ENCODE results near the gene RAB18. TPM values are rescaled to one million over a fixed set of nuclear protein-coding genes. Genes with fewer than 3 reads are reported as not detected.

The RAB18 gene
- total and polyA plus RNA-seq, 9 of the 15 experiments (the other 6 are each of a cell fraction or from before 2014, with no cell fraction given): 10.5 to 46.3 (median 32.5) TPM

DNA sequence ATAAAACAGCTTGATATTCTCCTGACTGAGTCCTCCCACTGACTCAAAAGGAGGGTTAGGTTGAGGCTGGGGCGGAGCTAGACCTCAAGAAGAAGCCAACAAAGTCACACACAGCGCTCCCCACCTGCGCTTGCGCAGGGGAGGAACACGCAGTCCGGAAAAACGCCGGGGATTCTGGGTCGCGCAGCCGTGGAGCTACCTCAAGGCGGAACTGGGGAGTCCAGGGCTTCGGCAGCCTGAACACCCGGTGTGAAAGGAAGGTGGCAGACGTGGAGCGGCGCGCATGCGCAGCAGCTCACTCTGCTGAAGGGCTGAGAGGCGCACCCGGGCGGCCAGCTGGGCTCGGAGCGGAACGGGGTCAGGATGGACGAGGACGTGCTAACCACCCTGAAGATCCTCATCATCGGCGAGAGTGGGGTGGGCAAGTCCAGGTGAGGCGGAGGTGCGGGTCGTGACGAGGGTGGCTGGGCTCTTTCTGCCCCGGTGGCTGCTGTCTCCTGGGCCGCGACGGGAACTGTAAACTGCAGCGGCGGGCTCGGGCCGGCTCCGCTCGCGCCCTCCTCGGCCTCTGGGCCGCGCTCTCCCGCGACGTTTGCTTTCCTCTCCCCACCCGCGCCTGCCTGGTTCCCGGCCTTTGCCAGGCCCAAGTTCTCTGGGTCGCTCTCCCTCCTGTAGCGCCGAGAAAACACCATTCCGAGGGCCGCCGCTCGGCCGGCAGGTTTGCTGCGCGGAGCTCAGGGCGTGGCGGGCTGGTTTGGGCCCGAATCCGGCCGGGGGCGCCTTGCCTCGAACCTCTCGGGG, at the start of gene RAB18 (continued):
- TF ChIP-seq, protein P1, sequence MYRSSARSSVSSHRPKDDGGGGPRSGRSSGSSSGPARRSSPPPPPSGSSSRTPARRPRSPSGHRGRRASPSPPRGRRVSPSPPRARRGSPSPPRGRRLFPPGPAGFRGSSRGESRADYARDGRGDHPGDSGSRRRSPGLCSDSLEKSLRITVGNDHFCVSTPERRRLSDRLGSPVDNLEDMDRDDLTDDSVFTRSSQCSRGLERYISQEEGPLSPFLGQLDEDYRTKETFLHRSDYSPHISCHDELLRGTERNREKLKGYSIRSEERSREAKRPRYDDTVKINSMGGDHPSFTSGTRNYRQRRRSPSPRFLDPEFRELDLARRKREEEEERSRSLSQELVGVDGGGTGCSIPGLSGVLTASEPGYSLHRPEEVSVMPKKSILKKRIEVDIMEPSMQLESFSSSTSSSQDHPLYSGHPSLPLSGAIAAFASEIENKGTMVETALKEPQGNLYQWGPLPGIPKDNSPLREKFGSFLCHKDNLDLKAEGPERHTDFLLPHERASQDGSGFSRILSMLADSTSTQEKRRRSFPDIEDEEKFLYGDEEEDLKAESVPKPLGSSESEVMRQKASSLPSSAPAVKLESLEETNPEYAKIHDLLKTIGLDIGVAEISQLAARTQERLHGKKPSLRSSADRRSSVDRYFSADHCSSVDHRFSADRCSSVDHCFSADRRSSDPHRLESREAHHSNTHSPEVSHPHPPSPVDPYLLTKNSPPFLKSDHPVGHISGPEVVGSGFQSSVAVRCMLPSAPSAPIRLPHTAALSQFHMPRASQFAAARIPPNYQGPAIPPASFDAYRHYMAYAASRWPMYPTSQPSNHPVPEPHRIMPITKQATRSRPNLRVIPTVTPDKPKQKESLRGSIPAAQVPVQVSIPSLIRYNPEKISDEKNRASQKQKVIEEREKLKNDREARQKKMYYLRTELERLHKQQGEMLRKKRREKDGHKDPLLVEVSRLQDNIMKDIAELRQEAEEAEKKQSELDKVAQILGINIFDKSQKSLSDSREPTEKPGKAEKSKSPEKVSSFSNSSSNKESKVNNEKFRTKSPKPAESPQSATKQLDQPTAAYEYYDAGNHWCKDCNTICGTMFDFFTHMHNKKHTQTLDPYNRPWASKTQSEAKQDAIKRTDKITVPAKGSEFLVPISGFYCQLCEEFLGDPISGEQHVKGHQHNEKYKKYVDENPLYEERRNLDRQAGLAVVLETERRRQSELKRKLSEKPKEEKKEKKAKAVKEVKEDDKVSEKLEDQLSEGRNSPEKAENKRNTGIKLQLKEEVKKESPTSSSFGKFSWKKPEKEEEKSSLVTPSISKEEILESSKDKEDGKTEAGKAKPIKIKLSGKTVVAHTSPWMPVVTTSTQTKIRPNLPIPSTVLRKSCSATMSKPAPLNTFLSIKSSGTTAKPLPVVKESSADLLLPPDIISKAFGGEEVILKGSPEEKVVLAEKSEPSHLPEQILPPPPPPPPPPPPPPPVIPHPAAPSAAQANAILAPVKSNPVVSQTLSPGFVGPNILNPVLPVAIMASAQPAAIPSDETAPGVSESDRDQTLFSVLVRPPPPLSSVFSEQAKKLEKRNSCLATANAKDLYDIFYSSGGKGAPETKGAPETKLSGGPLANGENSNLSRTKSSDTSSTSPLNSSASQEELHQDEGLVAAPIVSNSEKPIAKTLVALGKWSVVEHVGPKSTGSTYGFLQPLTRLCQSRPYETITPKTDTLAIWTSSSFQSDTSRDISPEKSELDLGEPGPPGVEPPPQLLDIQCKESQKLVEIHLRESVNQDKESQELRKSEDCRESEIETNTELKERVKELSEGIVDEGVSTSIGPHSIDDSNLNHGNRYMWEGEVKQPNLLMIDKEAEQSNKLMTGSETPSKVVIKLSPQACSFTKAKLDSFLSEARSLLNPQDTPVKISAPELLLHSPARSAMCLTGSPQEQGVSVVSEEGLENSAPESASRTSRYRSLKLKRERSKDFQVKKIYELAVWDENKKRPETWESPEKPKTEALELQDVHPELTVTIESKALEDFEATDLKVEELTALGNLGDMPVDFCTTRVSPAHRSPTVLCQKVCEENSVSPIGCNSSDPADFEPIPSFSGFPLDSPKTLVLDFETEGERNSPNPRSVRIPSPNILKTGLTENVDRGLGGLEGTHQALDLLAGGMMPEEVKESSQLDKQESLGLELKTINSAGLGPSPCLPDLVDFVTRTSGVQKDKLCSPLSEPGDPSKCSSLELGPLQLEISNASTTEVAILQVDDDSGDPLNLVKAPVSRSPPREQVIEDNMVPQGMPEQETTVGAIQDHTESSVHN (IDR thresholded peaks at IDR 0.05; ENCODE audit: borderline replicate concordance in 1 of 2, low read depth in 1 of 2): no peak
- TF ChIP-seq ZBTB1 (CRISPR knock-in tag; IDR thresholded peaks at IDR 0.05; ENCODE audit: borderline replicate concordance, low read depth) (peak; percentile 66; the same call in 1 of the 2 replicates), SAP30 (IDR thresholded peaks at IDR 0.05; ENCODE audit: borderline replicate concordance, insufficient read depth, low read depth, low read length, poor library complexity, severe bottlenecking) (peak; percentile 79), SMAD1 (IDR thresholded peaks at IDR 0.05; ENCODE audit: low read depth, low read length, partially characterized antibody) (peak; percentile 87), GTF2A2 (tag; IDR thresholded peaks at IDR 0.05) (no peak)
- TF ChIP-seq, protein P2, sequence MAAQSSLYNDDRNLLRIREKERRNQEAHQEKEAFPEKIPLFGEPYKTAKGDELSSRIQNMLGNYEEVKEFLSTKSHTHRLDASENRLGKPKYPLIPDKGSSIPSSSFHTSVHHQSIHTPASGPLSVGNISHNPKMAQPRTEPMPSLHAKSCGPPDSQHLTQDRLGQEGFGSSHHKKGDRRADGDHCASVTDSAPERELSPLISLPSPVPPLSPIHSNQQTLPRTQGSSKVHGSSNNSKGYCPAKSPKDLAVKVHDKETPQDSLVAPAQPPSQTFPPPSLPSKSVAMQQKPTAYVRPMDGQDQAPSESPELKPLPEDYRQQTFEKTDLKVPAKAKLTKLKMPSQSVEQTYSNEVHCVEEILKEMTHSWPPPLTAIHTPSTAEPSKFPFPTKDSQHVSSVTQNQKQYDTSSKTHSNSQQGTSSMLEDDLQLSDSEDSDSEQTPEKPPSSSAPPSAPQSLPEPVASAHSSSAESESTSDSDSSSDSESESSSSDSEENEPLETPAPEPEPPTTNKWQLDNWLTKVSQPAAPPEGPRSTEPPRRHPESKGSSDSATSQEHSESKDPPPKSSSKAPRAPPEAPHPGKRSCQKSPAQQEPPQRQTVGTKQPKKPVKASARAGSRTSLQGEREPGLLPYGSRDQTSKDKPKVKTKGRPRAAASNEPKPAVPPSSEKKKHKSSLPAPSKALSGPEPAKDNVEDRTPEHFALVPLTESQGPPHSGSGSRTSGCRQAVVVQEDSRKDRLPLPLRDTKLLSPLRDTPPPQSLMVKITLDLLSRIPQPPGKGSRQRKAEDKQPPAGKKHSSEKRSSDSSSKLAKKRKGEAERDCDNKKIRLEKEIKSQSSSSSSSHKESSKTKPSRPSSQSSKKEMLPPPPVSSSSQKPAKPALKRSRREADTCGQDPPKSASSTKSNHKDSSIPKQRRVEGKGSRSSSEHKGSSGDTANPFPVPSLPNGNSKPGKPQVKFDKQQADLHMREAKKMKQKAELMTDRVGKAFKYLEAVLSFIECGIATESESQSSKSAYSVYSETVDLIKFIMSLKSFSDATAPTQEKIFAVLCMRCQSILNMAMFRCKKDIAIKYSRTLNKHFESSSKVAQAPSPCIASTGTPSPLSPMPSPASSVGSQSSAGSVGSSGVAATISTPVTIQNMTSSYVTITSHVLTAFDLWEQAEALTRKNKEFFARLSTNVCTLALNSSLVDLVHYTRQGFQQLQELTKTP (IDR thresholded peaks at IDR 0.05; ENCODE audit: low read depth in 1 of 2, partially characterized antibody in 2 of 2): peak in 1 of 2 experiments; percentile 39
- TF ChIP-seq, protein P3, sequence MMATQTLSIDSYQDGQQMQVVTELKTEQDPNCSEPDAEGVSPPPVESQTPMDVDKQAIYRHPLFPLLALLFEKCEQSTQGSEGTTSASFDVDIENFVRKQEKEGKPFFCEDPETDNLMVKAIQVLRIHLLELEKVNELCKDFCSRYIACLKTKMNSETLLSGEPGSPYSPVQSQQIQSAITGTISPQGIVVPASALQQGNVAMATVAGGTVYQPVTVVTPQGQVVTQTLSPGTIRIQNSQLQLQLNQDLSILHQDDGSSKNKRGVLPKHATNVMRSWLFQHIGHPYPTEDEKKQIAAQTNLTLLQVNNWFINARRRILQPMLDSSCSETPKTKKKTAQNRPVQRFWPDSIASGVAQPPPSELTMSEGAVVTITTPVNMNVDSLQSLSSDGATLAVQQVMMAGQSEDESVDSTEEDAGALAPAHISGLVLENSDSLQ (IDR thresholded peaks at IDR 0.05): peak; percentile 46

All from K562 (cell line).